K562 (cell line): ENCODE measurements around the gene TMEM88. TPM values are rescaled to one million over a fixed set of nuclear protein-coding genes. Genes with fewer than 3 reads are reported as not detected.

ENCODE experiments used
- ATAC-seq: fragments of 200-7000 bp; cut with Tn5 transposase; 3 replicates; pipeline ENCODE4 v1.9.1; 2020; ENCODE audit warnings: moderate library complexity
- BruUV-seq: library from RNA; stranded (reverse); fragments of 400-500 nt; replicated peaks from 2 replicates; lab custom pipeline; 2021; lab: Mats Ljungman, UMichigan
- CTCF ChIA-PET: fragments of 300-600 bp; formaldehyde crosslinking; extraction: SDS; loops from one replicate; lab custom pipeline; 2021; ENCODE audit warnings: low intra/inter-chr PET ratio; lab: Yijun Ruan, JAX
- POLR2A ChIA-PET: fragments of 300-600, 350-650 bp; sonication (Branson Sonifier 250); formaldehyde crosslinking; extraction: SDS; loops from one replicate; lab custom pipeline; 2021; ENCODE audit warnings: antibody characterized with exemption, inconsistent platforms; lab: Yijun Ruan, JAX
- DNase-seq, 4 experiments: peaks; one replicate each; pipeline versions ENCODE4 v3.0.0 to v3.0.0-alpha.2; 2011 to 2018; ENCODE audit warnings: low spot score in 3 of 4, mixed read lengths in 3 of 4; ENCODE audit errors: extremely low read depth in 1 of 4
- FAIRE-seq: peaks from 2 replicates; lab custom pipeline; 2011; peaks lifted over from hg19 to GRCh38; lab: Jason Lieb, UNC
- H2AFZ ChIP-seq: 2 replicates; pipeline ENCODE4 v1.6.0; 2011; ENCODE audit warnings: low read depth, low read length, control low read depth, inconsistent platforms
- H3K27ac ChIP-seq: fragments of 200-600 bp; 3 replicates; pipeline ENCODE4 v1.8.0; 2011; ENCODE audit warnings: low read depth, mild to moderate bottlenecking, control low read depth, inconsistent platforms, low read length, moderate library complexity, mixed read lengths; ENCODE audit errors: extremely low read depth
- H3K27me3 ChIP-seq, 2 experiments: fragments of 300-600 bp in 1 of 2; 2 replicates in 1 of 2; 3 replicates in 1 of 2; pipeline versions ENCODE4 v1.6.0 to v1.8.0; 2011; ENCODE audit warnings: inconsistent platforms in 2 of 2, low read length in 2 of 2, mild to moderate bottlenecking in 1 of 2, mixed read lengths in 1 of 2, moderate library complexity in 1 of 2; ENCODE audit not compliant: control insufficient read depth in 2 of 2, insufficient read depth in 2 of 2
- H3K36me3 ChIP-seq: fragments of 300-600 bp; 3 replicates; pipeline ENCODE4 v1.8.0; 2011; ENCODE audit warnings: mild to moderate bottlenecking, low read length, inconsistent platforms; ENCODE audit not compliant: control insufficient read depth, insufficient read depth
- H3K4me1 ChIP-seq, 2 experiments: fragments of 200-600 bp in 1 of 2; replicated peaks in 1 of 2; 2 replicates in 1 of 2; 3 replicates in 1 of 2; pipeline versions ENCODE4 v1.5.1 to v1.8.0; 2011; ENCODE audit warnings: inconsistent platforms in 2 of 2, low read length in 2 of 2, mild to moderate bottlenecking in 1 of 2, mixed read lengths in 1 of 2, moderate library complexity in 1 of 2; ENCODE audit not compliant: control insufficient read depth in 2 of 2, insufficient read depth in 2 of 2
- H3K4me2 ChIP-seq: 2 replicates; pipeline ENCODE4 v1.6.1; 2011; ENCODE audit warnings: low read length, control low read depth, inconsistent platforms, mixed read lengths; ENCODE audit not compliant: insufficient read depth
- H3K4me3 ChIP-seq: fragments of 200-600 bp; sonication (generic), shearing (Covaris generic); 2 replicates; pipeline ENCODE4 v1.5.1; 2016; ENCODE audit warnings: control low read depth, inconsistent platforms
- H3K79me2 ChIP-seq: fragments of 200-600 bp; 3 replicates; pipeline ENCODE4 v1.8.0; 2011; ENCODE audit warnings: low read length, inconsistent platforms; ENCODE audit not compliant: control insufficient read depth, insufficient read depth
- H3K9ac ChIP-seq, 2 experiments: 2 replicates each; pipeline versions ENCODE4 v1.6.0 to v1.6.1; 2011; ENCODE audit warnings: low read depth in 2 of 2, low read length in 2 of 2, control low read depth in 1 of 2, inconsistent platforms in 1 of 2, mild to moderate bottlenecking in 1 of 2, mixed read lengths in 1 of 2; ENCODE audit not compliant: insufficient read depth in 1 of 2
- H3K9me1 ChIP-seq: one replicate; pipeline ENCODE4 v1.6.0; 2011; ENCODE audit warnings: inconsistent platforms, mild to moderate bottlenecking, low read length, moderate library complexity; ENCODE audit not compliant: control insufficient read depth, insufficient read depth
- H3K9me3 ChIP-seq: replicated peaks from 2 replicates; pipeline ENCODE4 v1.5.1; 2011; ENCODE audit warnings: low read depth, low read length, inconsistent platforms; ENCODE audit not compliant: control insufficient read depth, insufficient read depth
- H4K20me1 ChIP-seq: replicated peaks from 2 replicates; pipeline ENCODE4 v1.6.1; 2011; ENCODE audit warnings: low read length, inconsistent platforms, mixed read lengths; ENCODE audit not compliant: control insufficient read depth, insufficient read depth
- ATF4 ChIP-seq: fragments of 450-650 bp; formaldehyde crosslinking; IDR thresholded peaks from 2 replicates; pipeline ENCODE4 v1.4.0; 2022; ENCODE audit warnings: mild to moderate bottlenecking, moderate library complexity
- CTBP1 ChIP-seq: fragments of 450-650 bp; IDR thresholded peaks from 2 replicates; pipeline ENCODE4 v1.6.1; 2016; ENCODE audit warnings: borderline replicate concordance
- E2F8 ChIP-seq: fragments of 450-650 bp; IDR thresholded peaks from 2 replicates; pipeline ENCODE4 v1.7.1; 2018; ENCODE audit warnings: mild to moderate bottlenecking, low read depth; ENCODE audit not compliant: partially characterized antibody
- ELF4 ChIP-seq: fragments of 450-650 bp; formaldehyde crosslinking; IDR thresholded peaks from 2 replicates; pipeline ENCODE4 v1.4.0; 2022; ENCODE audit warnings: missing genetic modification characterization
- HDGF ChIP-seq: fragments of 450-650 bp; IDR thresholded peaks from 2 replicates; pipeline ENCODE4 v1.6.1; 2016
- LEF1 ChIP-seq: fragments of 450-650 bp; IDR thresholded peaks from 2 replicates; pipeline ENCODE4 v1.6.1; 2016; ENCODE audit warnings: mild to moderate bottlenecking
- MEIS2 ChIP-seq: fragments of 450-650 bp; IDR thresholded peaks from 2 replicates; pipeline ENCODE4 v1.6.1; 2014; ENCODE audit warnings: mild to moderate bottlenecking; ENCODE audit not compliant: partially characterized antibody
- MTA2 ChIP-seq: fragments of 450-650 bp; IDR thresholded peaks from 2 replicates; pipeline ENCODE4 v1.6.1; 2016; ENCODE audit warnings: low read depth
- SOX6 ChIP-seq: fragments of 450-650 bp; IDR thresholded peaks from 2 replicates; pipeline ENCODE4 v1.6.1; 2014; ENCODE audit warnings: mild to moderate bottlenecking
- ZBTB26 ChIP-seq: fragments of 450-650 bp; formaldehyde crosslinking; IDR thresholded peaks from 2 replicates; pipeline ENCODE4 v1.4.0; 2022; ENCODE audit warnings: missing genetic modification characterization
- ZFP36 ChIP-seq: fragments of 150-350 bp; IDR thresholded peaks from 2 replicates; pipeline ENCODE4 v1.6.1; 2018; ENCODE audit warnings: low read length, low read depth; ENCODE audit not compliant: partially characterized antibody
- ZNF398 ChIP-seq: fragments of 250-450 bp; sonication (Bioruptor Pico); IDR thresholded peaks from 2 replicates; pipeline ENCODE4 v1.8.0; 2021; ENCODE audit warnings: moderate library complexity, mild to moderate bottlenecking, inconsistent platforms
- WGBS: fragments of 100-300 bp; shearing (Covaris generic); methylation state at CpG from one replicate; pipeline ENCODE4 v1.1.6; 2016; ENCODE audit warnings: low coverage, mixed read lengths; ENCODE audit not compliant: insufficient coverage; ENCODE audit errors: missing lambda C conversion rate; 5-methylcytosine and 5-hydroxymethylcytosine counted together
- in situ Hi-C: fragments of 300-500 bp; cut with MboI; formaldehyde crosslinking; loops from 4 replicates; pipeline ENCODE4 v1.15.0; 2018; ENCODE audit warnings: inconsistent platforms, mixed read lengths
- intact Hi-C: fragments of 100-400 bp; cut with micrococcal nuclease; formaldehyde crosslinking; loops from 2 replicates; pipeline ENCODE4 v1.14.2; 2022
- polyA plus RNA-seq, 8 experiments: library from polyadenylated mRNA; depleted of rRNA in 4 of 8; stranded (reverse) in 5 of 8; unstranded in 3 of 8; fragments of >200 nt; fragmentation: Nextera tagmentation in 2 of 8; fragmentation: Illumina TruSeq in 1 of 8; extraction: Ambion mirVana in 2 of 8; extraction: Trizol in 1 of 8; gene quantifications; 2 replicates each; pipeline versions ENCODE4 v1.2.1 to v1.2.3, GENCODE V29; 2011 to 2014; ENCODE audit warnings: inconsistent platforms in 1 of 8, missing spikeins in 1 of 8
- total RNA-seq, 7 experiments: library from RNA; depleted of rRNA in 6 of 7; stranded (reverse); fragments of >200 nt in 6 of 7; fragmentation: Illumina TruSeq in 2 of 7; extraction: Trizol in 2 of 7; gene quantifications; 2 replicates each; pipeline versions ENCODE4 v1.2.1 to v1.2.3, GENCODE V29; 2011 to 2021; ENCODE audit warnings: low replicate concordance in 1 of 7

The TMEM88 gene
- total and polyA plus RNA-seq, 9 of the 15 experiments (the other 6 are each of a cell fraction or from before 2014, with no cell fraction given): 0.10 to 1.4 (median 0.36) TPM; not detected in 3

- TF ChIP-seq ATF4 (no peak), E2F8 (no peak), SOX6 (no peak), MTA2 (no peak), ELF4 (CRISPR knock-in tag) (no peak)
- TF ChIP-seq, all 486 proteins: peak for 0
Observed at GRCh38 chr17:7893187-7893880, 38.5 kb downstream of the TMEM88 start (continued).

GRCh38 chr17:7894226-7894625, 39.4 kb downstream of the TMEM88 start:
- Histone ChIP-seq H2AFZ (no peak overlapping the region), H3K4me2 (no peak overlapping the region), H3K36me3 (peaks cover 60% of the 10 kb centered on the region), H3K27ac (no peak overlapping the region), H4K20me1 (no peaks in the 10 kb centered on the region), H3K4me1 (peaks cover under 1 to 2% of the 10 kb centered on the region in 2 experiments; a peak in 3 of 5 replicates), H3K27me3 (no peaks in the 10 kb centered on the region), H3K9ac (no peak overlapping the region), H3K79me2 (peaks cover 3% of the 10 kb centered on the region; the same call in 1 of the 3 replicates), H3K4me3 (no peak overlapping the region), H3K9me3 (no peaks in the 10 kb centered on the region), H3K9me1 (no peaks in the 10 kb centered on the region)
- in situ Hi-C loops: no loop called here
- DNase-seq (no peak), ATAC-seq (no peak), FAIRE-seq (no peak)
- BruUV-seq: TSS peak; percentile 67
- POLR2A ChIA-PET: interaction anchor here (0.7 kb wide), 1 partner anchor 851 kb away, joined by 4 read pairs; no protein-coding TSS in a partner anchor
- intact Hi-C loops: loop anchor here (10.0 kb wide), 1 partner anchor 59 kb away; the partner anchor contains the start of gene KDM6B
- CTCF ChIA-PET: interaction anchor here (1.2 kb wide), 1 partner anchor 31 kb away, joined by 3 read pairs; no protein-coding TSS in a partner anchor
- WGBS: 76% methylated on average over 7 of the region's 9 CpGs
- no peak for TF ChIP-seq ZFP36
- no peak for TF ChIP-seq ZNF398 (CRISPR knock-in tag)
- no peak for TF ChIP-seq ZBTB26 (CRISPR knock-in tag)
- no peak for TF ChIP-seq MEIS2
- no peak for TF ChIP-seq LEF1
- no peak for TF ChIP-seq CTBP1
- no peak for TF ChIP-seq HDGF
